Ishikawa (cell line): ENCODE data around the gene UBN1.

Experiments
- CEBPB ChIP-seq: IDR thresholded peaks from 2 replicates; pipeline ENCODE4 v1.6.1; 2012
- EP300 ChIP-seq: IDR thresholded peaks from 2 replicates; pipeline ENCODE4 v1.6.1; 2012; ENCODE audit warnings: borderline replicate concordance
- FOXM1 ChIP-seq: IDR thresholded peaks from 2 replicates; pipeline ENCODE4 v1.6.1; 2012; ENCODE audit warnings: low read depth, borderline replicate concordance
- NFIC ChIP-seq: IDR thresholded peaks from 2 replicates; pipeline ENCODE4 v1.6.1; 2012
- RAD21 ChIP-seq: IDR thresholded peaks from 2 replicates; pipeline ENCODE4 v1.6.1; 2012; ENCODE audit warnings: low read depth
- TAF1 ChIP-seq: IDR thresholded peaks from 2 replicates; pipeline ENCODE4 v1.6.1; 2012; ENCODE audit warnings: low read depth, mild to moderate bottlenecking
- TCF12 ChIP-seq: IDR thresholded peaks from 2 replicates; pipeline ENCODE4 v1.6.1; 2012; ENCODE audit warnings: low read depth
- TEAD4 ChIP-seq: IDR thresholded peaks from 2 replicates; pipeline ENCODE4 v1.6.1; 2012
- TF ChIP-seq, protein P1 (sequence below): IDR thresholded peaks from 2 replicates; pipeline ENCODE4 v1.6.1; 2012
- TF ChIP-seq, protein P2 (sequence below): IDR thresholded peaks from 2 replicates; pipeline ENCODE4 v1.6.1; 2012
- TF ChIP-seq, protein P3 (sequence below): IDR thresholded peaks from 2 replicates; pipeline ENCODE4 v1.6.1; 2012; ENCODE audit warnings: low read depth, mild to moderate bottlenecking

DNA sequence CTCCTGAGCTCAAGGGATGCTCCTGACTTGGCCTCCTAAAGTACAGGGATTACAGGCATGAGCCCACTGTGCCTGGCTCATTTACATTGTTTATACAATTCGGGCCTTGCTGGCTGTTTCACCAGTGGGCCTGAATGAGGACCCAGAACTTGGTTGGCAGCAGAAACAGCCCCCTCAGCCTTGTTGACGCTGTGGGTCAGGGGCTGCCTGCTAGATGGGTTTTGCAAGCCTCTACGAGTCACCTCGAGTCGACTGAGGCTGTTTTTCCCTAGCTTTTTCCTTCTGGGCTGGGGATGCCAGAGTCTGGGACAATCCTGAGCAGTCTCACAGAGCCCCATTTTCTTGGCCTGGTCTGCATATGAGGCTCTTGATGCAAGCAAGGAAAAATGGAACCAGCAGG is 73.5 kb downstream of the UBN1 start:
- TF ChIP-seq TAF1 (no peak), EP300 (no peak), CEBPB (no peak), NFIC (no peak), TEAD4 (no peak), RAD21 (no peak), TCF12 (no peak), FOXM1 (no peak)
- TF ChIP-seq, protein P1, sequence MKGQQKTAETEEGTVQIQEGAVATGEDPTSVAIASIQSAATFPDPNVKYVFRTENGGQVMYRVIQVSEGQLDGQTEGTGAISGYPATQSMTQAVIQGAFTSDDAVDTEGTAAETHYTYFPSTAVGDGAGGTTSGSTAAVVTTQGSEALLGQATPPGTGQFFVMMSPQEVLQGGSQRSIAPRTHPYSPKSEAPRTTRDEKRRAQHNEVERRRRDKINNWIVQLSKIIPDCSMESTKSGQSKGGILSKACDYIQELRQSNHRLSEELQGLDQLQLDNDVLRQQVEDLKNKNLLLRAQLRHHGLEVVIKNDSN: no peak
- TF ChIP-seq, protein P2, sequence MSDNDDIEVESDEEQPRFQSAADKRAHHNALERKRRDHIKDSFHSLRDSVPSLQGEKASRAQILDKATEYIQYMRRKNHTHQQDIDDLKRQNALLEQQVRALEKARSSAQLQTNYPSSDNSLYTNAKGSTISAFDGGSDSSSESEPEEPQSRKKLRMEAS: no peak
- TF ChIP-seq, protein P3, sequence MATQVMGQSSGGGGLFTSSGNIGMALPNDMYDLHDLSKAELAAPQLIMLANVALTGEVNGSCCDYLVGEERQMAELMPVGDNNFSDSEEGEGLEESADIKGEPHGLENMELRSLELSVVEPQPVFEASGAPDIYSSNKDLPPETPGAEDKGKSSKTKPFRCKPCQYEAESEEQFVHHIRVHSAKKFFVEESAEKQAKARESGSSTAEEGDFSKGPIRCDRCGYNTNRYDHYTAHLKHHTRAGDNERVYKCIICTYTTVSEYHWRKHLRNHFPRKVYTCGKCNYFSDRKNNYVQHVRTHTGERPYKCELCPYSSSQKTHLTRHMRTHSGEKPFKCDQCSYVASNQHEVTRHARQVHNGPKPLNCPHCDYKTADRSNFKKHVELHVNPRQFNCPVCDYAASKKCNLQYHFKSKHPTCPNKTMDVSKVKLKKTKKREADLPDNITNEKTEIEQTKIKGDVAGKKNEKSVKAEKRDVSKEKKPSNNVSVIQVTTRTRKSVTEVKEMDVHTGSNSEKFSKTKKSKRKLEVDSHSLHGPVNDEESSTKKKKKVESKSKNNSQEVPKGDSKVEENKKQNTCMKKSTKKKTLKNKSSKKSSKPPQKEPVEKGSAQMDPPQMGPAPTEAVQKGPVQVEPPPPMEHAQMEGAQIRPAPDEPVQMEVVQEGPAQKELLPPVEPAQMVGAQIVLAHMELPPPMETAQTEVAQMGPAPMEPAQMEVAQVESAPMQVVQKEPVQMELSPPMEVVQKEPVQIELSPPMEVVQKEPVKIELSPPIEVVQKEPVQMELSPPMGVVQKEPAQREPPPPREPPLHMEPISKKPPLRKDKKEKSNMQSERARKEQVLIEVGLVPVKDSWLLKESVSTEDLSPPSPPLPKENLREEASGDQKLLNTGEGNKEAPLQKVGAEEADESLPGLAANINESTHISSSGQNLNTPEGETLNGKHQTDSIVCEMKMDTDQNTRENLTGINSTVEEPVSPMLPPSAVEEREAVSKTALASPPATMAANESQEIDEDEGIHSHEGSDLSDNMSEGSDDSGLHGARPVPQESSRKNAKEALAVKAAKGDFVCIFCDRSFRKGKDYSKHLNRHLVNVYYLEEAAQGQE: no peak
